Activated T-helper 1 cell treated with anti-CD3 and anti-CD28 coated beads, Interleukin-2, amount 50 U/mL, for 16 hours (primary cell): Measurements from ENCODE around the gene IL21R.

Source experiments
- DNase-seq, 2 donors: peaks; one replicate each; pipeline ENCODE4 v3.0.0-alpha.2; 2020; ENCODE audit warnings: low read depth in 1 of 2, low spot score in 1 of 2

Gene IL21R

DNA sequence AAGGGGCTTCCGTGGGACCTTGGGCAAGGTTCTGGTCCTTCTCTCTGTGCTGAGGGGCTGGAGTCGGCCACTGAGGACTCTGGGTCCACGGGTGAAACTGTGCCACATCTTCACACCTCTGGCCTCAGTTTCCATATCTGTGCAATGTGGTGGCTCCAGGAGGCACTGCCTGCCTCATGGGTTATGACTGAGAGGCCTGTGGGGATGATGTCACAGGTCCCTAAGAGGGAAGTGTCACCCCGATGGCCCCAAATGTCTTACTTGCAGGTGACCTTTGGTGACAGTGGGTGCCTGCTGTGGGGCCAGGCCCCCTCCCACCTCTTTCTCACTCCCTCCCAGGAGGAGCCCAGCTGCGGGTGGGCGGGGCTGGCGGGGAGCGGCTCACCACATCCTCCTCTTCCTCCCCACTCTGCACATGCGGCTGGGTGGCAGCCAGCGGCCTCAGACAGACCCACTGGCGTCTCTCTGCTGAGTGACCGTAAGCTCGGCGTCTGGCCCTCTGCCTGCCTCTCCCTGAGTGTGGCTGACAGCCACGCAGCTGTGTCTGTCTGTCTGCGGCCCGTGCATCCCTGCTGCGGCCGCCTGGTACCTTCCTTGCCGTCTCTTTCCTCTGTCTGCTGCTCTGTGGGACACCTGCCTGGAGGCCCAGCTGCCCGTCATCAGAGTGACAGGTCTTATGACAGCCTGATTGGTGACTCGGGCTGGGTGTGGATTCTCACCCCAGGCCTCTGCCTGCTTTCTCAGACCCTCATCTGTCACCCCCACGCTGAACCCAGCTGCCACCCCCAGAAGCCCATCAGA, at the start of gene IL21R:
TSS of gene IL21R (plus strand) at position 407 of the 801 bp plus-strand sequence. CDS start 27,898 bp downstream, outside the sequence.
- DNase-seq: peak; percentile 73 to 77

DNA sequence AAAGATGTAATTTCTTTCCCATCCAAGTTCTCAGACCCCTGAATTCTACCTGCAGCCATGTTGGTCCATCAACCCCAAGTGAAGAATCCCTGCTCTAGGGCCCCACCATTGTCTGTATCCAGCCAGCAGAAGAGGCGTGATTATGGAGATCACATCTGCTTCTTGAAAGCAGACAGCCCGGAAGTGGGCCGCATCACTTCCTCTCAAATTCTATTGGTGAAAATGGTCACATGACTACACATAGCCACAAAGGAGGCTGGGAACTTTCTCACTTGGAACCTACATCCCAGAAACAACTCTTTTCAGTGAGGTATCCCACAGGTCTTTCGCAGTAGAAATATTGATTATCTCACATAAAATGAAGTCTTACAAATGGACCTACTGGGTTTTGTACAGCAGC, 48.1 kb upstream of the IL21R start:
- no peak for DNase-seq

DNA sequence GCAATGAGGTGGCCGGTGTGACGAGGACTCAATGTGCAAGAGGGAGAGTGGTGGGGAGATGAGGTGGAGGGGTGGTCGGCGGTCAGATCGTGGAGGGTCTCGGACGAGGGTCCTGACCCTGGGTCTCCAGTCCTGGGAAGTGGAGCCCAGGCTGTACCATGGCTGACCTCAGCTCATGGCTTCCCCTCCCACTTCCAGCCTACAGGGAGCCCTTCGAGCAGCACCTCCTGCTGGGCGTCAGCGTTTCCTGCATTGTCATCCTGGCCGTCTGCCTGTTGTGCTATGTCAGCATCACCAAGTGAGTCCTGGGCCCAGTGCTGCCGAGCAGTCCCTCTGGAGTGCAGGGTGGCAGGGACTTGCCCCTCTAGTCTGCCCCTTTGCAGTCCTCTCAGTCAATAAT, 46.4 kb upstream of the IL21R start:
- peak in 1 of 2 donors; percentile 18 for DNase-seq

DNA sequence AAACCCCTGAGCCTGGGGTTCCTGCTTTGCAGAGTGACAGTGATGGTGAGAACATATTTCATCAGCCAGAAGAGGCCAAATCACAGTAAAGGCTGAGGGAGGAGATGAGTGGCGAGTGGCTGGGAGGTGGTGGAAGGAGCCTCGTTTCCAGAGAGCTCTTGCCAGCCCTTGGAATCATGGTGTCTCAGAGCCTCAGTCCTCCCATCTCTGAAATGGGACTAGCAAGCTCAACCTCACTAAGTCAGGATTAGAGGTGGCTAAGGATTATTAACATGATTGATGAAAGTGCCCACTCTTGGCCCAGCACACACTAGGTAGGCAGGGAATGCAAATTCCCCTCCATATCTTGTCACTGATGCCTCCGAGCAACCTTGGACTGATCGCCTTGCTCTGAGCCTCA, 45.2 kb upstream of the IL21R start:
- no peak for DNase-seq

DNA sequence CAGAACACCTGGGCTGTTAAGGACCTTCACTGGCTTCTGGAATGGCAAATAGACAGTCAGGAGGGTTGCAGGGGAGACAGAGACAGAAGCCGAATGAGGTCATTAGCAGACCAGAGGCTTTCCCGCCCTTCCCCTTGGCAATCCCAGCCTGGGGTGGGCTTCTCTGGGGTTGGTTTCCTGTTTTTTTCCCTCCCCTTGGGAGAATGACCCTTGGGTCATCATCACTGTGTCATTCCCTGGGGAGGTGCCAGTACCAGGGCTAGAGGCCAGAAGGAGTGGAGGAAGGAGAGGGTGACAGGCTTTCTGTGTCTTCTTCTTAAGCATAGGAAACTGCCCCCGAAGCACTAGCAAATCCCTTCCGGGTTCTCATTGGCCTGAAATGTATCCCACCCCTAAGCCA, 42.9 kb upstream of the IL21R start:
- no peak for DNase-seq

DNA sequence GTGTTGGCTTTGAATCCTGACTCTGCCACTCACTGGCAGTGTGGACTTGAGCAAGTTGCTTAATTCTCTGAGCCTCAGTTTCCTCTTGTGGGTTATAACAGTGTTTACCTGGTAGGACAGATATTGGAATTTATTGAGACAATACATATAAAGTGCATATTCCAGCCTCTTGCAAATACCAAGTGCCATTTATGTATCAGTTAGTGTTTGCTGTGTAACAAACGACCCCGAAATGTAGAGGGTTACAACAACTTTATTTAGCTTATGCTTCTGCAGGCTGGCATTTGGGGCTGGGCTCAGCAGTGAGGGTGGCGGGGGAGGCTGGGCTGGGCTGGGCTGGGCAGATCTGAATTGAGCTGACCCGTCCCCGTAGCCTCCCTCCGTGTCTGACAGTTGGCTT, 42.4 kb upstream of the IL21R start:
- no peak for DNase-seq

DNA sequence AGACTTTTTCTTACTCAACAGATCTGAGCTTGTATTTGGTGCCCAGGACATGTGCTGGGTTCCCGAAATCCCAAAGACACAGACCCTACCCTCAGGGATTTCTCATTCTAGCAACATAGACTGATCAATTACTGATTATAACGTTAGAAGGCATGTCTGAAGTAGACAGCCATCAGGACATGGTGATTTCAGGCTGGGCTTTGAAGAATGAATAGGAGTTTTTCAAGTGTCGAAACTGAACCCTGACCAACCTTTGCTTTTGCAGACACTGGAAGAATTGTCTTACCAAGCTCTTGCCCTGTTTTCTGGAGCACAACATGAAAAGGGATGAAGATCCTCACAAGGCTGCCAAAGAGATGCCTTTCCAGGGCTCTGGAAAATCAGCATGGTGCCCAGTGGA, 40.0 kb upstream of the IL21R start:
- no peak for DNase-seq

DNA sequence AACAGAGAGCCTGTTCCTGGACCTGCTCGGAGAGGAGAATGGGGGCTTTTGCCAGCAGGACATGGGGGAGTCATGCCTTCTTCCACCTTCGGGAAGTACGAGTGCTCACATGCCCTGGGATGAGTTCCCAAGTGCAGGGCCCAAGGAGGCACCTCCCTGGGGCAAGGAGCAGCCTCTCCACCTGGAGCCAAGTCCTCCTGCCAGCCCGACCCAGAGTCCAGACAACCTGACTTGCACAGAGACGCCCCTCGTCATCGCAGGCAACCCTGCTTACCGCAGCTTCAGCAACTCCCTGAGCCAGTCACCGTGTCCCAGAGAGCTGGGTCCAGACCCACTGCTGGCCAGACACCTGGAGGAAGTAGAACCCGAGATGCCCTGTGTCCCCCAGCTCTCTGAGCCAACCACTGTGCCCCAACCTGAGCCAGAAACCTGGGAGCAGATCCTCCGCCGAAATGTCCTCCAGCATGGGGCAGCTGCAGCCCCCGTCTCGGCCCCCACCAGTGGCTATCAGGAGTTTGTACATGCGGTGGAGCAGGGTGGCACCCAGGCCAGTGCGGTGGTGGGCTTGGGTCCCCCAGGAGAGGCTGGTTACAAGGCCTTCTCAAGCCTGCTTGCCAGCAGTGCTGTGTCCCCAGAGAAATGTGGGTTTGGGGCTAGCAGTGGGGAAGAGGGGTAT, 39.3 kb upstream of the IL21R start:
- no peak for DNase-seq

DNA sequence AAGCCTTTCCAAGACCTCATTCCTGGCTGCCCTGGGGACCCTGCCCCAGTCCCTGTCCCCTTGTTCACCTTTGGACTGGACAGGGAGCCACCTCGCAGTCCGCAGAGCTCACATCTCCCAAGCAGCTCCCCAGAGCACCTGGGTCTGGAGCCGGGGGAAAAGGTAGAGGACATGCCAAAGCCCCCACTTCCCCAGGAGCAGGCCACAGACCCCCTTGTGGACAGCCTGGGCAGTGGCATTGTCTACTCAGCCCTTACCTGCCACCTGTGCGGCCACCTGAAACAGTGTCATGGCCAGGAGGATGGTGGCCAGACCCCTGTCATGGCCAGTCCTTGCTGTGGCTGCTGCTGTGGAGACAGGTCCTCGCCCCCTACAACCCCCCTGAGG, 38.7 kb upstream of the IL21R start:
- DNase-seq: no peak

DNA sequence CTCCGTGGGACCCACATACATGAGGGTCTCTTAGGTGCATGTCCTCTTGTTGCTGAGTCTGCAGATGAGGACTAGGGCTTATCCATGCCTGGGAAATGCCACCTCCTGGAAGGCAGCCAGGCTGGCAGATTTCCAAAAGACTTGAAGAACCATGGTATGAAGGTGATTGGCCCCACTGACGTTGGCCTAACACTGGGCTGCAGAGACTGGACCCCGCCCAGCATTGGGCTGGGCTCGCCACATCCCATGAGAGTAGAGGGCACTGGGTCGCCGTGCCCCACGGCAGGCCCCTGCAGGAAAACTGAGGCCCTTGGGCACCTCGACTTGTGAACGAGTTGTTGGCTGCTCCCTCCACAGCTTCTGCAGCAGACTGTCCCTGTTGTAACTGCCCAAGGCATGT, 38.2 kb upstream of the IL21R start:
- no peak for DNase-seq

DNA sequence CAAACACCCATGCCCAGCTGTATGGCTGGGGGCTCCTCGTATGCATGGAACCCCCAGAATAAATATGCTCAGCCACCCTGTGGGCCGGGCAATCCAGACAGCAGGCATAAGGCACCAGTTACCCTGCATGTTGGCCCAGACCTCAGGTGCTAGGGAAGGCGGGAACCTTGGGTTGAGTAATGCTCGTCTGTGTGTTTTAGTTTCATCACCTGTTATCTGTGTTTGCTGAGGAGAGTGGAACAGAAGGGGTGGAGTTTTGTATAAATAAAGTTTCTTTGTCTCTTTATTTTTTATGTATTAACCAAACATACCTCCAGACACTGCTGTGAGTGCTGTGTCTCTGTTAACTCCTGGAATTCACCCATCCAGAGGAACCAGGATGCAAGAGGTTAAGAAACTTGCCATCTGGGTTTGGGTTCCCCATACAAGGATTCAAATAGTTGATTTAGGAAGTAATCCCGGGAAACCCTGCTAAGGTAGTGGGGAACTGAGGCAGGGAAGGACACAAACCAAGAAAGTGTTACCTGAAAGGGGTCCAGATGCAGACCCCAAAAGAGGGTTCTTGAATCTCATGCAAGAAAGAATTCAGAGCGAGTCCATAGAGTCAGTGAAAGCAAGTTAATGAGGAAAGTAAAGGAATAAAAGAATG, 37.4 kb upstream of the IL21R start:
- DNase-seq: no peak

DNA sequence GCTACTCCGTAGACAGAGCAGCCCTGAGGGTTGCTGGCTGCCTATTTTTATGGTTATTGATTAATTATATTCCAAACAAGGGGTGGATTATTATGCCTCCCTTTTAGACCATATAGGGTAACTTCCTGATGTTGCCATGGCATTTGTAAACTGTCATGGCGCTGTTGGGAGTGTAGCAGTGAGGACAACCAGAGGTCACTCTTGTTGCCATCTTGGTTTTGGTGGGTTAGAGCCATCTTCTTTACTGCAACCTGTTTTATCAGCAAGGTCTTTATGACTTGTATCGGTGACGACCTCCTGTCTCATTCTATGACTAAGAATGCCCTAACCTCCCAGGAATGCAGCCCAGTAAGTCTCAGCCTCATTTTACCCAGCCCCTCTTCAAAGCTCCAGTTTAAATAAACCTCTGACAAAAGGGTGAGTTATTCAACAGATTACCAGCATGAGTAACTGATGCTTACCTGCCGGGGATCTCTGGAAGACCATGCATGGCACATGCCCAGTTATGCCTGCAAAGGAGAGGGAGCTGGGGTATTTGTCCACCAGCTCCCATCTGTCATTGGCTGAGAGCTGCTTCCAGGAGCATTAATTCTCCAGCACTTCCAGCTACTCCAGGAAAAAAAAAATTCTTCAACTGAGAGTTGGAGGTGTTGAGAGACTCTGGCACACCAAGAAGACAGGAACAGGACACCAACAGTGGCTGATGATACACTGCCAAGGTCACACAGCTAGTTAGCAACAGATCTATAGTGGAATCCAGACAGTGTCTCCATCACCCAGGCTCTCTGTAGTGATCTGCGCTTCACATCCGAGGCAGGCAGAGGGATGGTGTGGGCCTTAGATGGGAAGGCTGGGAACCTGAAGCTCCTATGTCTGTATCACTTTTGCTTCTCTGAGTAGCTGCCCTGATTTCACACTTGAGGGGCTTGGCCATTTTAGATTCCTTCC, 36.6 kb upstream of the IL21R start:
- DNase-seq: no peak

DNA sequence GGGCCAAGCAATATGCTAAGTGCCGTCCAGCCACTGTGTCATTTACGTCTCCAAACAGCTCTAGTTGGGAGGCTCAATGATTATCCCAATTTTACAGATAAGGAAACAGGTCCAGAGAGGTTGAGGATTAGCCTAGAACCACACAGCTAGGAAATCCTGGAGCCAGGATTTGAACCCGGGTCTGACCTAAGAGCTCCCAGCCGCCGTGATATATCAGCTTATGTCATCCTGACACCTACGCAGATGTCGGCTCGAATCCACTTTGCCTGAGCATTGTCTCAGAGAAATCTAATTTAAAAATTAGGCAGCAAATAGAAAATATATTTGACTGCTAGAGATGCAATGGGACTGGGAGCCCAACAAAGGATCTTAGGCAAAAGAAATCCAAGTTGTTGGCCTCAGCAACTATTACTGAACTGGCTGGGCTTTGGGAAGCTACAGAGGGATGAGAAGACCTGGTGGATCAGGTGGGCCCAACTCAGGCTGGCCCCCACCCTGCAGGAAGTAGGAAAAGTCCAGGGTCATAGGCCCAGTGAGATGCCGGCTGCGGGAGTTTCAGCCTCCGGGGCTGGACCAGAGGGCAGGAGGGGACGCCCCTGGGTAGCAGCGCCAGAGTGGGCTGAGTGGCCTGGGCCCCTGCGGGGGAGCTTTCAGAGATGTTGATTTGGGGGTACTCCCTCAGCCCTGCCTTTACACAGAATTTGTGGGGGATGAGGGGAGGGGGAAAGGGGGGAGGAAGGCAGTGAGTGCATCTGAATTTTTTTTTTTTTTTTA, 35.1 kb upstream of the IL21R start:
- no peak for DNase-seq

DNA sequence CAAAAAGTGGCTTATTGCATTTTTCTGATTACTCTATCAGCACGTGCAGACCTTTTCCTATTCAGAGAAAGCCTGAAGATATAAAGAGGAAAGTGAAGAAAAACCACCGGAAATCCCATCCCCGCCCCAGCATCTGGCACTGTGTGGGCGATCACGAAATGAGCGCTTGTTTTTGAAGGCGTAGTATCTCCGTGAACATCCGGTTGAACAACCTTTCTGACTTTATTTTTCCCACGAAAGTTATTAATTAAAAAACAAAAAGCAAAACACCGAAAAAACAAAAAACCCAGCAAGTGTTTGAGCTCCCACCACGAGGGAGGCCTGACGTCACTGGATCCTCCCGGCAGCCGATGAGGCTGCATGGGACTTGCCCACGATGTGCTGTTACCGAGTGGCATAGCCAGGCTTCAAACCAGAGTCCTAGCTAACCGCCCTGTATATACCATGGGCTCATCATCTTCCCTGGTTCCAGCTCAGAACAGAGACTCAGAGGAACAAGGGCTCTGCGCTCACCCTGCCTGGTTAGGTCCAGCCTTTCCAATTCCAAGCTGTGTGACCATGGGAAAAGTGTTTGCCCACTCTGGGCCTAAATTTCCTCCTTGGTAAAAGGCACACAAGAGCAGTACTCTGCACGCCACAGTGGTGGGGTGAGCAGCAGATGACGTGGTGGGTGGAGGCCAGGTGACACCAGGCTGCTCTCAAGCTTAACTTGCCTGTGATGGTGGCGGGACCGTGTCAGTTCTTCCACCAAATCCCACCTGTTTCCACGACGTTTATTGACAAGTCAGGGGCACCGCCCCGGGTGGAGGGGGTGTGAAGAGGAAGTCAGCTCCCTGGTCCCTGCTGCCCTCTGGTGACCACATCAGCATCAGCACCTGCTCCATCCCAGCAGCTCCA, 34.3 kb upstream of the IL21R start:
- DNase-seq: peak; percentile 59 to 79

DNA sequence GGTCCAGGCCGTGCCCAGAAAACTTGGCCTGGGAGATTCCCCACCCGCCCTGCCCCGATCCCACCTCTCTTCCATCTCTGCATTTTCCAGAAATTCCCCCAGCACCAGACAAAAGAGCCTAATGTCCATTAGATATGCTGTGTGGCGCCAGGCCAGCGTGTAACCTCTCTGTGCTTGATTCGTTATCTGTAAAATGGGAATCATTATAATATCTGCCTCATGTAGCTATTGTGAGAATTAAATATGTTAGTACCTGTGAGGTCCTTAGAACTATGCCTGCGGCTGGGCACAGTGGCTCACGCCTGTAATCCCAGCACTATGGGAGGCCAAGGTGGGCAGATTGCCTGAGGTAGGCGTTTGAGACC, 33.6 kb upstream of the IL21R start:
- no peak for DNase-seq

DNA sequence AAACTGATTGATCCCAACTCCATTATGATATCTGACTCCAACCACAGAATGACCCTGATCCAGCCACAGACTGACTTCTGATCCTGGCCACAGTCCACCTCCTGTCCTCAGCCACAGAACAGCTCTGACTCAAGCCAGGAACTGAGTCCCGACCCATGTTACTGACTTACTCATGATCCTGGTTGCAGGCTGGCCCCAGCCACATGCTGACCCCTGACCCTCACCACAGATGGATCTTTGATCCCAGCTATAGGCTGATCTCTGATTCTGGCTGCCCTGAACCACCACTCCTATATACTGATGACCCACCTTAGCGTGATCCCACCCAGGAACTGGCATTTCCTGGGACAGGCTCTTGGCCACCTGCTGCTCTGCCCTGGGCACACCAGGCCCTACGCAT, 32.2 kb upstream of the IL21R start:
- no peak for DNase-seq

DNA sequence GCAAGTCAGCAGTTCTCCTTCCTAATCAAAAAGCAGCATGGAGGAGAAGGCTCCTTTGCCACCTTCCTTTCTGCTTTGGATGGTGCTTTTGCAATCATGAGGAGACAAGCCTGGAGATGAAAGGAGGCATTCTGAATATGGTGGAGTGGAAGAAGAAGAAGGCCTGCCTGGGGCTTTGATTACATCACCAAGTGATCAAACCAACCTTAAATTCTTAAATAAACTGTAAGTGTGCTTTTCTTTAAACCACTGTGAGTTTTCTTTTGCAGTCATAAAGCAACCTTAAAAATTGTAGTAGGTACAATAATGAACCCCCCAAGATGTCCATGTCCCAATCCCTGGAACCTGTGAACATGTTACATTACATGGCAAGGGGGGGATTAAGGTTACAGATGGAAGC, 31.7 kb upstream of the IL21R start:
- DNase-seq: no peak

DNA sequence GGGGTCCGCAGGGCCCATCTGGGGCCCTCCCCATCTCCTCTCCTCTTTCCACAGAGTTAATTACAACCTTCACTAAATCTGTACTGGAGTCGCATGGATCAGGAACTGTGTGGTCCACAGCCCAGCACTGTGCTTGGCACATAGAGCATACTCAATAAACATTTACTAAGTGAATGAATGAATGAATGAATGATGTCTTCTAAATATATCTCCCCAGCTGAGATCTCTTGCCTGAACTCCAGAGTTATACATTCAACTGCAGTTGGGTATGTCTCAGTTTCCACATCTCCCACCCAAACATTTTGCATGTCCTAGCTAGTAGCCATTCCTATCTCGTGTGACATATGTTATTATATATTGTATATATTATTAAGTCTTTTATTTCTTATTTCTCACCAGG, 28.7 kb upstream of the IL21R start:
- no peak for DNase-seq

DNA sequence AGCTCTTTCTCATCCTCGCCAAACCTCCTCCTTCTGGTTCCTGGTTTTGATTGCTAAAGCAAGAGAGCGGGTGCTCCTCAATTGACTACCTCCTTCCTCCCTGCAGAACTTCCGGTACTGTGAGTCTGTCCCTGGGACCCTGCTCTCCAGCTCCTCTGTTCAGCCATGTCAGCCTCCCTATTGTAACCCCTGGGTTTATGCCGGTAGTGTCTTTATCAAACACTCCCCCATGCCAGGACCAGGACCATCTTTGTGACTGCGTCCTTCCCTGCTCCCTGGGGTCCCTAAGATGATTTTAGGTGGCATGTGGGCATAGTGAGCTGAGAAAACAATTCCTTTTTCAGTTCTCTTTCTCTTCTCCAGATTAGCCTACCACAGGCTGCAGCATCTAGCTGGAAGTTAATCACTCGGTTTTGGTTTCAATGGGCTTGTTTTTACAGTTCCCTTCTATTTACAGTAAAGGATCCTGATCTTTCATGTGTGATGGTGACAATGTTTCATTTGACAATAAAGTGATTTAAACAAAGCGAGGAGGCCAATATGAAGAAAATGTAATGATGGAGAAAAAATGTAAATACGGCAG, 27.7 kb upstream of the IL21R start:
- no peak for DNase-seq
